Neutrophil (primary cell): ENCODE data around the gene CNTN5.

ENCODE experiments used
- H3K27ac ChIP-seq: fragments of 200-600 bp; sonication (generic); 2 replicates; pipeline ENCODE4 v1.5.1; 2016; ENCODE audit warnings: mild to moderate bottlenecking, moderate library complexity
- H3K27me3 ChIP-seq: fragments of 200-600 bp; sonication (generic); 2 replicates; pipeline ENCODE4 v1.6.0; 2016; ENCODE audit warnings: mild to moderate bottlenecking
- H3K36me3 ChIP-seq: fragments of 200-600 bp; sonication (generic); 2 replicates; pipeline ENCODE4 v1.5.1; 2017
- H3K4me1 ChIP-seq, 2 experiments: fragments of 200-600 bp in 1 of 2; sonication (generic) in 1 of 2; 1 replicate in 1 of 2; 2 replicates in 1 of 2; pipeline versions ENCODE4 v1.5.1 to v1.6.1; 2013 to 2016; ENCODE audit warnings: low read depth in 1 of 2, low read length in 1 of 2, mild to moderate bottlenecking in 1 of 2, moderate library complexity in 1 of 2; ENCODE audit not compliant: control insufficient read depth in 1 of 2, insufficient read depth in 1 of 2
- H3K4me3 ChIP-seq, 2 experiments: fragments of 200-600 bp in 1 of 2; sonication (generic) in 1 of 2; 1 replicate in 1 of 2; 2 replicates in 1 of 2; pipeline ENCODE4 v1.5.1; 2013 to 2016; ENCODE audit warnings: low read depth in 1 of 2, low read length in 1 of 2, mild to moderate bottlenecking in 1 of 2, moderate library complexity in 1 of 2
- H3K9me3 ChIP-seq: fragments of 200-600 bp; sonication (generic); 2 replicates; pipeline ENCODE4 v1.5.1; 2016
- CTCF ChIP-seq: fragments of 200-600 bp; sonication (generic); IDR thresholded peaks from 2 replicates; pipeline ENCODE4 v1.5.1; 2016; ENCODE audit warnings: antibody characterized with exemption

The CNTN5 gene

GRCh38 chr11:99682646-99683045 is 661.9 kb downstream of the CNTN5 start:
- no peaks in the 10 kb centered on the region for H3K27me3 ChIP-seq
- H3K4me3 ChIP-seq, result no peak overlapping the region
- TF ChIP-seq CTCF, result no peak

GRCh38 chr11:99683933-99684332 is 663.2 kb downstream of the CNTN5 start:
- Histone ChIP-seq H3K9me3 (no peaks in the 10 kb centered on the region), H3K27ac (no peak overlapping the region), H3K36me3 (no peaks in the 10 kb centered on the region), H3K4me3 (no peak overlapping the region), H3K4me1 (no peaks in the 10 kb centered on the region), H3K27me3 (no peaks in the 10 kb centered on the region)
- no peak for TF ChIP-seq CTCF

More at GRCh38 chr11:99682646-99683045, 661.9 kb downstream of the CNTN5 start:
- Histone ChIP-seq H3K27ac (no peak overlapping the region), H3K4me1 (no peaks in the 10 kb centered on the region), H3K36me3 (no peaks in the 10 kb centered on the region), H3K9me3 (no peaks in the 10 kb centered on the region)

- Histone ChIP-seq H3K36me3 (no peaks in the 10 kb centered on the region), H3K27me3 (no peaks in the 10 kb centered on the region), H3K27ac (no peak overlapping the region), H3K4me3 (no peak overlapping the region), H3K9me3 (no peaks in the 10 kb centered on the region), H3K4me1 (no peaks in the 10 kb centered on the region)
- no peak for TF ChIP-seq CTCF
Measured at GRCh38 chr11:99686838-99687237, 666.1 kb downstream of the CNTN5 start.

- Histone ChIP-seq H3K9me3 (no peaks in the 10 kb centered on the region), H3K4me1 (no peaks in the 10 kb centered on the region), H3K27me3 (no peaks in the 10 kb centered on the region), H3K27ac (no peak overlapping the region), H3K36me3 (no peaks in the 10 kb centered on the region), H3K4me3 (no peak overlapping the region)
- TF ChIP-seq CTCF, result no peak
Measured at GRCh38 chr11:99687320-99687719, 666.6 kb downstream of the CNTN5 start.

GRCh38 chr11:99693941-99694492 is 673.3 kb downstream of the CNTN5 start:
- H3K27ac ChIP-seq, result no peak overlapping the region

More at GRCh38 chr11:99693941-99694492, 673.3 kb downstream of the CNTN5 start:
- no peak overlapping the region for H3K4me3 ChIP-seq
- TF ChIP-seq CTCF, result no peak
- no peaks in the 10 kb centered on the region for H3K9me3 ChIP-seq
- no peaks in the 10 kb centered on the region for H3K27me3 ChIP-seq
- H3K4me1 ChIP-seq, result no peaks in the 10 kb centered on the region
- H3K36me3 ChIP-seq, result no peaks in the 10 kb centered on the region
